ENCODE results near the gene WNT4.

- TF ChIP-seq CTCF (IDR thresholded peaks at IDR 0.05) (no peak), EZH2 (IDR thresholded peaks at IDR 0.05; ENCODE audit: borderline replicate concordance, insufficient read depth, low read depth, low read length, poor library complexity, severe bottlenecking) (no peak)
Measured at GRCh38 chr1:22184892-22185612, 42.2 kb upstream of the WNT4 start.
